Karpas-422 (cell line): ENCODE results near the gene SLC20A1. TPM values are rescaled to one million over a fixed set of nuclear protein-coding genes. Genes with fewer than 3 reads are reported as not detected.

Experiments used
- total RNA-seq: library from RNA; depleted of rRNA; stranded (reverse); fragments of >200 nt; shearing (Covaris generic); gene quantifications from 2 replicates; pipeline ENCODE4 v1.2.3, GENCODE V29; 2014; ENCODE audit warnings: low replicate concordance; rRNA removed

SLC20A1 gene
- total RNA-seq, 1 experiment from 2014 or later, result 48.4 TPM

Other genes starting within 250 kb of the SLC20A1 start
- 0.07 TPM in 1 of 2 replicates, not detected in the other for gene RGPD8, start 212.3 kb upstream of the SLC20A1 start, total RNA-seq
- gene TTL, start 163.8 kb upstream of the SLC20A1 start, total RNA-seq, result 26.1 and 30.5 TPM in 2 replicates
- 23.8 and 35.4 TPM in 2 replicates for gene POLR1B, start 103.5 kb upstream of the SLC20A1 start, total RNA-seq
- 30.0 and 37.4 TPM in 2 replicates for gene CHCHD5, start 61.3 kb upstream of the SLC20A1 start, total RNA-seq
- gene NT5DC4, start 75.1 kb downstream of the SLC20A1 start, total RNA-seq, result not detected in 2 replicates
- gene CKAP2L, start 118.7 kb downstream of the SLC20A1 start, total RNA-seq, result 8.9 and 17.0 TPM in 2 replicates
- 0.15 TPM in 1 of 2 replicates, not detected in the other for gene IL1A, start 138.6 kb downstream of the SLC20A1 start, total RNA-seq
- not detected in 2 replicates for gene IL1B, start 190.8 kb downstream of the SLC20A1 start, total RNA-seq